ENCODE measurements around the gene DACT3.

DACT3 gene

GRCh38 chr19:46659151-46660007 is 1.6 kb downstream of the DACT3 start:
- TF ChIP-seq CTCF (IDR thresholded peaks at IDR 0.05; ENCODE audit: low read depth, low read length, missing control alignments), result no peak
- in situ Hi-C loops (cut with HindIII; ENCODE audit: low sequenced_read_pairs), result no loop called here
- H3K4me3 ChIP-seq (ENCODE audit: low read depth, low read length), result peak overlapping the region; percentile 49
- DNase-seq (ENCODE audit: low read depth), result no peak

- H3K4me3 ChIP-seq (ENCODE audit: low read depth, low read length), result no peak overlapping the region
- in situ Hi-C loops (cut with HindIII; ENCODE audit: low sequenced_read_pairs), result no loop called here
- no peak for TF ChIP-seq CTCF (IDR thresholded peaks at IDR 0.05; ENCODE audit: low read depth, low read length, missing control alignments)
- no peak for DNase-seq (ENCODE audit: low read depth)
These were observed 4.4 kb downstream of the DACT3 start for GRCh38 chr19:46656541-46656940.

- no peak overlapping the region for H3K4me3 ChIP-seq (ENCODE audit: low read depth, low read length)
- DNase-seq (ENCODE audit: low read depth), result no peak
- TF ChIP-seq CTCF (IDR thresholded peaks at IDR 0.05; ENCODE audit: low read depth, low read length, missing control alignments), result no peak
- in situ Hi-C loops (cut with HindIII; ENCODE audit: low sequenced_read_pairs), result no loop called here
These were observed 6.3 kb downstream of the DACT3 start for GRCh38 chr19:46654621-46655152.

- no peak overlapping the region for H3K4me3 ChIP-seq (ENCODE audit: low read depth, low read length)
- DNase-seq (ENCODE audit: low read depth), result no peak
- TF ChIP-seq CTCF (IDR thresholded peaks at IDR 0.05; ENCODE audit: low read depth, low read length, missing control alignments), result no peak
- in situ Hi-C loops (cut with HindIII; ENCODE audit: low sequenced_read_pairs), result no loop called here
These were observed 10.5 kb downstream of the DACT3 start for GRCh38 chr19:46650445-46650844.

GRCh38 chr19:46648961-46649960 is 11.7 kb downstream of the DACT3 start:
- DNase-seq (ENCODE audit: low read depth), result no peak
- H3K4me3 ChIP-seq (ENCODE audit: low read depth, low read length), result no peak overlapping the region
- TF ChIP-seq CTCF (IDR thresholded peaks at IDR 0.05; ENCODE audit: low read depth, low read length, missing control alignments), result no peak
- in situ Hi-C loops (cut with HindIII; ENCODE audit: low sequenced_read_pairs), result no loop called here
